WTC11 (cell line): ENCODE data around the gene ASTN2. TPM values are rescaled to one million over a fixed set of nuclear protein-coding genes. Genes with fewer than 3 reads are reported as not detected.

Experiments used
- ATAC-seq: fragments of 200-7000 bp; cut with Tn5 transposase; 2 replicates; pipeline ENCODE4 v1.10.0; 2021; ENCODE audit warnings: mild to moderate bottlenecking, moderate library complexity
- CTCF ChIA-PET: fragments of 300-600 bp; sonication (Branson Sonifier 250); formaldehyde crosslinking; loops from one replicate; lab custom pipeline; 2021; ENCODE audit warnings: antibody characterized with exemption; lab: Charles Lee
- POLR2A ChIA-PET: fragments of 350-600 bp; sonication (Branson Sonifier 250); formaldehyde crosslinking; loops from one replicate; lab custom pipeline; 2021; ENCODE audit warnings: antibody characterized with exemption; lab: Charles Lee
- DNase-seq: peaks from one replicate; pipeline ENCODE4 v3.0.0; 2021; ENCODE audit warnings: low spot score
- H3K27ac Mint-ChIP-seq: 2 replicates; pipeline ENCODE4 v1.8.0; 2021; ENCODE audit warnings: mixed read lengths
- H3K27me3 Mint-ChIP-seq: 2 replicates; pipeline ENCODE4 v1.8.0; 2021; ENCODE audit warnings: low read depth, mild to moderate bottlenecking, moderate library complexity, mixed read lengths
- H3K36me3 Mint-ChIP-seq: 2 replicates; pipeline ENCODE4 v1.8.0; 2021; ENCODE audit warnings: mixed read lengths
- H3K4me1 Mint-ChIP-seq: 2 replicates; pipeline ENCODE4 v1.8.0; 2022; ENCODE audit warnings: mixed read lengths
- H3K4me3 Mint-ChIP-seq: 2 replicates; pipeline ENCODE4 v1.8.0; 2021; ENCODE audit warnings: mild to moderate bottlenecking, moderate library complexity, mixed read lengths
- H3K9me3 Mint-ChIP-seq: 2 replicates; pipeline ENCODE4 v1.8.0; 2021; ENCODE audit warnings: mixed read lengths
- CREM ChIP-seq: sonication (generic); formaldehyde crosslinking; IDR thresholded peaks from 2 replicates; pipeline ENCODE4 v1.8.1; 2022; ENCODE audit warnings: mild to moderate bottlenecking, missing genetic modification reagents, moderate library complexity
- ESRRA ChIP-seq: sonication (generic); formaldehyde crosslinking; IDR thresholded peaks from 2 replicates; pipeline ENCODE4 v1.8.1; 2022; ENCODE audit warnings: mild to moderate bottlenecking, missing genetic modification reagents, borderline replicate concordance
- ETV6 ChIP-seq: sonication (generic); formaldehyde crosslinking; IDR thresholded peaks from 2 replicates; pipeline ENCODE4 v1.8.1; 2022; ENCODE audit warnings: mild to moderate bottlenecking, missing genetic modification reagents
- FOXP1 ChIP-seq: sonication (generic); formaldehyde crosslinking; IDR thresholded peaks from 2 replicates; pipeline ENCODE4 v1.8.0; 2022; ENCODE audit warnings: missing genetic modification reagents, mild to moderate bottlenecking, moderate library complexity, borderline replicate concordance
- MXD4 ChIP-seq: fragments of 250-450 bp; sonication (Bioruptor Pico); IDR thresholded peaks from 2 replicates; pipeline ENCODE4 v1.8.0; 2021; ENCODE audit warnings: mild to moderate bottlenecking, moderate library complexity, borderline replicate concordance
- MYBL2 ChIP-seq: sonication (generic); formaldehyde crosslinking; IDR thresholded peaks from 2 replicates; pipeline ENCODE4 v1.8.1; 2023; ENCODE audit warnings: mild to moderate bottlenecking, moderate library complexity, missing genetic modification reagents
- NFATC4 ChIP-seq: fragments of 250-450 bp; sonication (Bioruptor Pico); IDR thresholded peaks from 2 replicates; pipeline ENCODE4 v1.9.0; 2021; ENCODE audit warnings: mild to moderate bottlenecking
- NFYB ChIP-seq: sonication (generic); formaldehyde crosslinking; conservative IDR thresholded peaks from 2 replicates; pipeline ENCODE4 v1.8.0; 2022; ENCODE audit warnings: low read depth, missing genetic modification reagents
- NR1H2 ChIP-seq: sonication (generic); formaldehyde crosslinking; IDR thresholded peaks from 2 replicates; pipeline ENCODE4 v1.9.0; 2021; ENCODE audit warnings: mild to moderate bottlenecking, moderate library complexity, missing genetic modification reagents
- SMAD3 ChIP-seq: sonication (generic); formaldehyde crosslinking; IDR thresholded peaks from 2 replicates; pipeline ENCODE4 v1.8.0; 2022; ENCODE audit warnings: missing genetic modification reagents, mild to moderate bottlenecking, borderline replicate concordance
- TCF7 ChIP-seq: sonication (generic); formaldehyde crosslinking; IDR thresholded peaks from 2 replicates; pipeline ENCODE4 v1.8.0; 2022; ENCODE audit warnings: mild to moderate bottlenecking, low read depth, missing genetic modification reagents, moderate library complexity
- TEAD1 ChIP-seq: sonication (generic); formaldehyde crosslinking; IDR thresholded peaks from 2 replicates; pipeline ENCODE4 v1.8.0; 2022; ENCODE audit warnings: mild to moderate bottlenecking, missing genetic modification reagents
- TEAD4 ChIP-seq: sonication (generic); formaldehyde crosslinking; IDR thresholded peaks from 2 replicates; pipeline ENCODE4 v1.8.0; 2022; ENCODE audit warnings: mild to moderate bottlenecking, missing genetic modification reagents
- ZNF263 ChIP-seq: sonication (generic); formaldehyde crosslinking; IDR thresholded peaks from 2 replicates; pipeline ENCODE4 v1.8.1; 2022; ENCODE audit warnings: low read depth, mild to moderate bottlenecking, moderate library complexity, missing genetic modification reagents
- total RNA-seq: library from RNA; stranded (reverse); gene quantifications from 3 replicates; pipeline ENCODE4 v1.2.3, GENCODE V29; 2021
- TF ChIP-seq, protein P1 (sequence below): sonication (generic); formaldehyde crosslinking; IDR thresholded peaks from 2 replicates; pipeline ENCODE4 v1.8.1; 2023; ENCODE audit warnings: mild to moderate bottlenecking, missing genetic modification reagents, moderate library complexity
- TF ChIP-seq, protein P2 (sequence below): sonication (generic); formaldehyde crosslinking; IDR thresholded peaks from 2 replicates; pipeline ENCODE4 v1.8.1; 2022; ENCODE audit warnings: mild to moderate bottlenecking, missing genetic modification reagents, moderate library complexity, borderline replicate concordance
- TF ChIP-seq, protein P3 (sequence below): fragments of 250-450 bp; sonication (Bioruptor Pico); conservative IDR thresholded peaks from 2 replicates; pipeline ENCODE4 v1.9.0; 2021; ENCODE audit warnings: mild to moderate bottlenecking
- TF ChIP-seq, protein P4 (sequence below): sonication (generic); formaldehyde crosslinking; IDR thresholded peaks from 2 replicates; pipeline ENCODE4 v1.8.0; 2022; ENCODE audit warnings: missing genetic modification reagents
- TF ChIP-seq, protein P5 (sequence below): sonication (generic); formaldehyde crosslinking; IDR thresholded peaks from 2 replicates; pipeline ENCODE4 v1.8.1; 2022; ENCODE audit warnings: missing genetic modification reagents, borderline replicate concordance
- TF ChIP-seq, protein P6 (sequence below): sonication (generic); formaldehyde crosslinking; IDR thresholded peaks from 2 replicates; pipeline ENCODE4 v1.8.1; 2023; ENCODE audit warnings: mild to moderate bottlenecking, missing genetic modification reagents
- TF ChIP-seq, protein P7 (sequence below): sonication (generic); formaldehyde crosslinking; IDR thresholded peaks from 2 replicates; pipeline ENCODE4 v1.8.1; 2023; ENCODE audit warnings: mild to moderate bottlenecking, missing genetic modification reagents, moderate library complexity

ASTN2 gene
- total RNA-seq, 1 experiment from 2014 or later = 16.2 TPM

DNA sequence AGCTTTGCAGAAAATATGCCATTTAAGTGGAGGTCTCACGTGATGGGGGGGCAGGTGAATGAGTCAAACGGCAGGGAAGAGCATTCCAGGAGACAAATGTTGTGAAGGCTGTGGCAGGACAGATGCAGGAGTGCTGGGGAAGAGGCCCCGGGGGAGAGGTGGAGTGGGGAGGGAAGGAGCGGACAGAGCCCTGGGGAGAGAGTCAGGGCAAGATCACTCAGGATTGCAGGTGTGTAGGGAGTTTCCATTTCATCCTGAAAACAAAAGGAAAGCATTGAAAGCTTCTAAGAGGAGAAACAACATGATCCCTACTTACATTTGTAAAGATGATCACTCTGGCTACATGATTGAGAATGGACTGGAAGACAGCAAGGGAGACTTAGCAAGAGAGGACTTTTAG lies 323.3 kb downstream of the ASTN2 start:
- TF ChIP-seq, protein P1, sequence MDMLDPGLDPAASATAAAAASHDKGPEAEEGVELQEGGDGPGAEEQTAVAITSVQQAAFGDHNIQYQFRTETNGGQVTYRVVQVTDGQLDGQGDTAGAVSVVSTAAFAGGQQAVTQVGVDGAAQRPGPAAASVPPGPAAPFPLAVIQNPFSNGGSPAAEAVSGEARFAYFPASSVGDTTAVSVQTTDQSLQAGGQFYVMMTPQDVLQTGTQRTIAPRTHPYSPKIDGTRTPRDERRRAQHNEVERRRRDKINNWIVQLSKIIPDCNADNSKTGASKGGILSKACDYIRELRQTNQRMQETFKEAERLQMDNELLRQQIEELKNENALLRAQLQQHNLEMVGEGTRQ (CRISPR knock-in tag) = peak; percentile 35; the same call in 1 of the 2 replicates
- no peak for TF ChIP-seq TCF7 (CRISPR knock-in tag)
- TF ChIP-seq, all 79 proteins: peak for 1
- Mint-ChIP-seq H3K36me3 (no peaks in the 10 kb centered on the region), H3K27me3 (no peaks in the 10 kb centered on the region; the same call in 1 of the 2 replicates), H3K4me1 (peaks cover 37% of the 10 kb centered on the region), H3K9me3 (no peaks in the 10 kb centered on the region), H3K27ac (peak overlapping the region; percentile 92), H3K4me3 (no peak overlapping the region)
- peak; percentile 87 for ATAC-seq
- POLR2A ChIA-PET = no interaction called here
- DNase-seq = peak; percentile 26
- CTCF ChIA-PET = no interaction called here

DNA sequence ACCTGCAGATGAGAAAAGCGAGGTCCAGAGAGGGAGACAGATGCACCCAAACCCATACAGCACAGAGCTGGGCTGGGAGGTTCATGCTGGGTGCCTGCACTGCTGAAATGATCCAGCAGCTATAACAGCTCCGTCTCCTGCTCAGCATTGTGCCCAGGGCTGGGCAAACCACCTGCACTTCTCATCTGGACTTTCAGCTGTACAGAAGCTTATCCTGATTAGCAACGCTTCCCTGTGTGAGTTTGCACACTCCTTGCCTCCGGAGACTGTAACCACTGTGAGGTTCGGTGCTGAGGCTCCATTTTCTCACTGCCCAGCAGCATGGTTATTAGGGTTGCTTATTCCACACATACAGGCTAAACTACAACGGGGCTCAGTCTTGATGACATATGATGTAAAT lies 326.1 kb downstream of the ASTN2 start:
- ChIA-PET CTCF (no interaction called here), POLR2A (no interaction called here)
- Mint-ChIP-seq H3K9me3 (no peaks in the 10 kb centered on the region), H3K27me3 (no peaks in the 10 kb centered on the region; the same call in 1 of the 2 replicates), H3K36me3 (no peaks in the 10 kb centered on the region), H3K27ac (no peak overlapping the region), H3K4me1 (peaks cover 43% of the 10 kb centered on the region), H3K4me3 (no peak overlapping the region)
- DNase-seq (no peak), ATAC-seq (no peak)
- TF ChIP-seq SMAD3 (CRISPR knock-in tag) = no peak
- TF ChIP-seq MYBL2 (CRISPR knock-in tag) = no peak
- TF ChIP-seq NR1H2 (CRISPR knock-in tag) = no peak
- no peak for TF ChIP-seq TCF7 (CRISPR knock-in tag)
- no peak for TF ChIP-seq ZNF263 (CRISPR knock-in tag)
- TF ChIP-seq MXD4 (CRISPR knock-in tag) = no peak
- no peak for TF ChIP-seq ESRRA (CRISPR knock-in tag)
- TF ChIP-seq, protein P2, sequence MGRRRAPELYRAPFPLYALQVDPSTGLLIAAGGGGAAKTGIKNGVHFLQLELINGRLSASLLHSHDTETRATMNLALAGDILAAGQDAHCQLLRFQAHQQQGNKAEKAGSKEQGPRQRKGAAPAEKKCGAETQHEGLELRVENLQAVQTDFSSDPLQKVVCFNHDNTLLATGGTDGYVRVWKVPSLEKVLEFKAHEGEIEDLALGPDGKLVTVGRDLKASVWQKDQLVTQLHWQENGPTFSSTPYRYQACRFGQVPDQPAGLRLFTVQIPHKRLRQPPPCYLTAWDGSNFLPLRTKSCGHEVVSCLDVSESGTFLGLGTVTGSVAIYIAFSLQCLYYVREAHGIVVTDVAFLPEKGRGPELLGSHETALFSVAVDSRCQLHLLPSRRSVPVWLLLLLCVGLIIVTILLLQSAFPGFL (CRISPR knock-in tag) = no peak
- no peak for TF ChIP-seq ETV6 (CRISPR knock-in tag)
- TF ChIP-seq, protein P3, sequence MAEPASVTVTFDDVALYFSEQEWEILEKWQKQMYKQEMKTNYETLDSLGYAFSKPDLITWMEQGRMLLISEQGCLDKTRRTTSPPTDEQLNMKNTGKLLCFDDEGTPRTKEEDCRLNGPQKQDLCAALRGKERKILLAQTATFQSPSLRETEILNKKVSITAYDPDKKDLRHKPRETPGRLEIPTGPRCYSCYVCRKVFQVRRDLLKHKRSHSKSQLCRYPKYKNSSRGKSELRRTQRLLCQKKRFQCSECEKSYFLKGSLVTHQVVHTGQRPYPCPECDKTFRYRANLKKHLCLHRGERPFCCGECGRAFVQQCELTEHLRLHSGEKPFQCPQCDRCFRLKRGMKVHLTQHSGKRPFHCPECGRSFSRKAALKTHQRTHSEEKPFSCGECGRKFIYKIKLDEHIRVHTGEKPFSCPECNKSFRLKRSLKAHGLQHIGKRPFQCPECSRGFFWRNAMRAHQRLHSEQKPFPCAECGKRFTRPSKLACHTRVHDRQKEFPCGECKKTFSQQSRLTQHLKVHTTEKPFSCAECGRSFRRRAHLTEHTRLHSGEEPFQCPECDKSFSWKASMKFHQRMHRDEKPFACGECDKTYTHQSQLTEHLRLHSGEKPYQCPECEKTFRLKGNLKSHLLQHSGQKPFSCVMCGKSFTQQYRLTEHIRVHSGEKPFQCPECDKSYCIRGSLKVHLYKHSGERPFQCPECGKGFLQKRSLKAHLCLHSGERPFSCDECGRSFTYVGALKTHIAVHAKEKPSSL (CRISPR knock-in tag) = no peak
- TF ChIP-seq CREM (CRISPR knock-in tag) = no peak
- TF ChIP-seq, protein P4, sequence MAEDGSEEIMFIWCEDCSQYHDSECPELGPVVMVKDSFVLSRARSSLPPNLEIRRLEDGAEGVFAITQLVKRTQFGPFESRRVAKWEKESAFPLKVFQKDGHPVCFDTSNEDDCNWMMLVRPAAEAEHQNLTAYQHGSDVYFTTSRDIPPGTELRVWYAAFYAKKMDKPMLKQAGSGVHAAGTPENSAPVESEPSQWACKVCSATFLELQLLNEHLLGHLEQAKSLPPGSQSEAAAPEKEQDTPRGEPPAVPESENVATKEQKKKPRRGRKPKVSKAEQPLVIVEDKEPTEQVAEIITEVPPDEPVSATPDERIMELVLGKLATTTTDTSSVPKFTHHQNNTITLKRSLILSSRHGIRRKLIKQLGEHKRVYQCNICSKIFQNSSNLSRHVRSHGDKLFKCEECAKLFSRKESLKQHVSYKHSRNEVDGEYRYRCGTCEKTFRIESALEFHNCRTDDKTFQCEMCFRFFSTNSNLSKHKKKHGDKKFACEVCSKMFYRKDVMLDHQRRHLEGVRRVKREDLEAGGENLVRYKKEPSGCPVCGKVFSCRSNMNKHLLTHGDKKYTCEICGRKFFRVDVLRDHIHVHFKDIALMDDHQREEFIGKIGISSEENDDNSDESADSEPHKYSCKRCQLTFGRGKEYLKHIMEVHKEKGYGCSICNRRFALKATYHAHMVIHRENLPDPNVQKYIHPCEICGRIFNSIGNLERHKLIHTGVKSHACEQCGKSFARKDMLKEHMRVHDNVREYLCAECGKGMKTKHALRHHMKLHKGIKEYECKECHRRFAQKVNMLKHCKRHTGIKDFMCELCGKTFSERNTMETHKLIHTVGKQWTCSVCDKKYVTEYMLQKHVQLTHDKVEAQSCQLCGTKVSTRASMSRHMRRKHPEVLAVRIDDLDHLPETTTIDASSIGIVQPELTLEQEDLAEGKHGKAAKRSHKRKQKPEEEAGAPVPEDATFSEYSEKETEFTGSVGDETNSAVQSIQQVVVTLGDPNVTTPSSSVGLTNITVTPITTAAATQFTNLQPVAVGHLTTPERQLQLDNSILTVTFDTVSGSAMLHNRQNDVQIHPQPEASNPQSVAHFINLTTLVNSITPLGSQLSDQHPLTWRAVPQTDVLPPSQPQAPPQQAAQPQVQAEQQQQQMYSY (CRISPR knock-in tag) = no peak
- TF ChIP-seq TEAD1 = no peak
- TF ChIP-seq, protein P5, sequence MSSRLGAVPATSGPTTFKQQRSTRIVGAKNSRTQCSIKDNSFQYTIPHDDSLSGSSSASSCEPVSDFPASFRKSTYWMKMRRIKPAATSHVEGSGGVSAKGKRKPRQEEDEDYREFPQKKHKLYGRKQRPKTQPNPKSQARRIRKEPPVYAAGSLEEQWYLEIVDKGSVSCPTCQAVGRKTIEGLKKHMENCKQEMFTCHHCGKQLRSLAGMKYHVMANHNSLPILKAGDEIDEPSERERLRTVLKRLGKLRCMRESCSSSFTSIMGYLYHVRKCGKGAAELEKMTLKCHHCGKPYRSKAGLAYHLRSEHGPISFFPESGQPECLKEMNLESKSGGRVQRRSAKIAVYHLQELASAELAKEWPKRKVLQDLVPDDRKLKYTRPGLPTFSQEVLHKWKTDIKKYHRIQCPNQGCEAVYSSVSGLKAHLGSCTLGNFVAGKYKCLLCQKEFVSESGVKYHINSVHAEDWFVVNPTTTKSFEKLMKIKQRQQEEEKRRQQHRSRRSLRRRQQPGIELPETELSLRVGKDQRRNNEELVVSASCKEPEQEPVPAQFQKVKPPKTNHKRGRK = no peak
- TF ChIP-seq, protein P6, sequence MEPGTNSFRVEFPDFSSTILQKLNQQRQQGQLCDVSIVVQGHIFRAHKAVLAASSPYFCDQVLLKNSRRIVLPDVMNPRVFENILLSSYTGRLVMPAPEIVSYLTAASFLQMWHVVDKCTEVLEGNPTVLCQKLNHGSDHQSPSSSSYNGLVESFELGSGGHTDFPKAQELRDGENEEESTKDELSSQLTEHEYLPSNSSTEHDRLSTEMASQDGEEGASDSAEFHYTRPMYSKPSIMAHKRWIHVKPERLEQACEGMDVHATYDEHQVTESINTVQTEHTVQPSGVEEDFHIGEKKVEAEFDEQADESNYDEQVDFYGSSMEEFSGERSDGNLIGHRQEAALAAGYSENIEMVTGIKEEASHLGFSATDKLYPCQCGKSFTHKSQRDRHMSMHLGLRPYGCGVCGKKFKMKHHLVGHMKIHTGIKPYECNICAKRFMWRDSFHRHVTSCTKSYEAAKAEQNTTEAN = no peak
- TF ChIP-seq TEAD4 (CRISPR knock-in tag) = no peak
- TF ChIP-seq NFYB = no peak
- TF ChIP-seq NFATC4 (CRISPR knock-in tag) = no peak
- TF ChIP-seq, protein P7, sequence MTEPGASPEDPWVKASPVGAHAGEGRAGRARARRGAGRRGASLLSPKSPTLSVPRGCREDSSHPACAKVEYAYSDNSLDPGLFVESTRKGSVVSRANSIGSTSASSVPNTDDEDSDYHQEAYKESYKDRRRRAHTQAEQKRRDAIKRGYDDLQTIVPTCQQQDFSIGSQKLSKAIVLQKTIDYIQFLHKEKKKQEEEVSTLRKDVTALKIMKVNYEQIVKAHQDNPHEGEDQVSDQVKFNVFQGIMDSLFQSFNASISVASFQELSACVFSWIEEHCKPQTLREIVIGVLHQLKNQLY = no peak
- TF ChIP-seq FOXP1 = no peak
